K562 (cell line): Measurements from ENCODE around the gene ZSCAN26. TPM values are rescaled to one million over a fixed set of nuclear protein-coding genes. Genes with fewer than 3 reads are reported as not detected.

Source experiments
- ATF3 ChIP-seq, 2 experiments: fragments of 450-650 bp in 1 of 2; sonication (generic) in 1 of 2; formaldehyde crosslinking in 1 of 2; IDR thresholded peaks in 1 of 2; conservative IDR thresholded peaks in 1 of 2; 2 replicates each; pipeline versions ENCODE4 v1.6.1 to v1.8.1; 2016 to 2023; ENCODE audit warnings: mild to moderate bottlenecking in 2 of 2, moderate library complexity in 2 of 2, inconsistent platforms in 1 of 2, missing genetic modification reagents in 1 of 2
- C11orf30 ChIP-seq: fragments of 450-650 bp; IDR thresholded peaks from 2 replicates; pipeline ENCODE4 v1.6.1; 2016; ENCODE audit warnings: low read depth, mild to moderate bottlenecking
- CBFA2T3 ChIP-seq: fragments of 450-650 bp; IDR thresholded peaks from 2 replicates; pipeline ENCODE4 v1.6.1; 2017
- CBX1 ChIP-seq: sonication (generic); IDR thresholded peaks from 2 replicates; pipeline ENCODE4 v1.6.1; 2016; ENCODE audit warnings: antibody characterized with exemption, low read depth, mild to moderate bottlenecking
- GATAD2B ChIP-seq: fragments of 450-650 bp; IDR thresholded peaks from 2 replicates; pipeline ENCODE4 v1.6.1; 2017; ENCODE audit warnings: mild to moderate bottlenecking, borderline replicate concordance
- HIVEP1 ChIP-seq: fragments of 250-450 bp; sonication (Bioruptor Pico); IDR thresholded peaks from 2 replicates; pipeline ENCODE4 v1.4.0; 2020; ENCODE audit warnings: mild to moderate bottlenecking
- HMBOX1 ChIP-seq: sonication (generic); IDR thresholded peaks from 2 replicates; pipeline ENCODE4 v1.6.1; 2016
- JUN ChIP-seq, 2 experiments: sonication (generic) in 1 of 2; formaldehyde crosslinking in 1 of 2; IDR thresholded peaks; 2 replicates each; pipeline versions ENCODE4 v1.6.1 to v1.8.0; 2012 to 2022; ENCODE audit warnings: borderline replicate concordance in 2 of 2, mild to moderate bottlenecking in 2 of 2, improper control_type of control experiment in 1 of 2, low read depth in 1 of 2, low read length in 1 of 2, missing genetic modification reagents in 1 of 2
- JUND ChIP-seq, 2 experiments: IDR thresholded peaks; 2 replicates in 1 of 2; 3 replicates in 1 of 2; pipeline ENCODE4 v1.6.1; 2011; ENCODE audit warnings: borderline replicate concordance in 2 of 2, low read depth in 2 of 2, low read length in 2 of 2, improper control_type of control experiment in 1 of 2, missing biosample characterization in 1 of 2, missing genetic modification characterization in 1 of 2, missing genetic modification reagents in 1 of 2
- MAFF ChIP-seq: IDR thresholded peaks from 2 replicates; pipeline ENCODE4 v1.6.1; 2012; ENCODE audit warnings: low read length, improper control_type of control experiment
- MAFG ChIP-seq: fragments of 450-650 bp; conservative IDR thresholded peaks from 2 replicates; pipeline ENCODE4 v1.6.1; 2016; ENCODE audit warnings: missing genetic modification characterization, missing compliant biosample characterization
- MIER1 ChIP-seq: fragments of 450-650 bp; IDR thresholded peaks from 2 replicates; pipeline ENCODE4 v1.6.1; 2016; ENCODE audit warnings: antibody characterized with exemption, mild to moderate bottlenecking, low read depth
- NFE2L1 ChIP-seq: fragments of 450-650 bp; IDR thresholded peaks from 2 replicates; pipeline ENCODE4 v1.6.1; 2016; ENCODE audit warnings: missing genetic modification characterization, low read depth, mild to moderate bottlenecking, missing compliant biosample characterization, moderate library complexity, borderline replicate concordance
- PHF21A ChIP-seq: fragments of 450-650 bp; IDR thresholded peaks from 2 replicates; pipeline ENCODE4 v1.6.1; 2017; ENCODE audit warnings: low read depth, borderline replicate concordance
- POLR2B ChIP-seq: fragments of 450-650 bp; IDR thresholded peaks from 2 replicates; pipeline ENCODE4 v1.6.1; 2018; ENCODE audit warnings: low read depth; ENCODE audit not compliant: partially characterized antibody
- POLR2H ChIP-seq: IDR thresholded peaks from 2 replicates; pipeline ENCODE4 v1.6.1; 2016; ENCODE audit warnings: missing genetic modification characterization, low read depth, mild to moderate bottlenecking, control low read depth, missing compliant biosample characterization, moderate library complexity
- POLR3G ChIP-seq: IDR thresholded peaks from 2 replicates; pipeline ENCODE4 v1.6.1; 2011; ENCODE audit not compliant: insufficient read length, insufficient replicate concordance; ENCODE audit errors: extremely low read depth
- TCF3 ChIP-seq: sonication (generic); formaldehyde crosslinking; IDR thresholded peaks from 2 replicates; pipeline ENCODE4 v1.4.0; 2020; ENCODE audit warnings: mild to moderate bottlenecking, missing genetic modification reagents
- TCF7L2 ChIP-seq: fragments of 150-350 bp; IDR thresholded peaks from 2 replicates; pipeline ENCODE4 v1.6.1; 2016; ENCODE audit warnings: low read depth, mild to moderate bottlenecking, low read length, moderate library complexity
- TRIM24 ChIP-seq, 2 experiments: fragments of 450-650 bp; IDR thresholded peaks; 2 replicates each; pipeline ENCODE4 v1.6.1; 2016
- ZNF134 ChIP-seq: fragments of 250-450 bp; sonication (Bioruptor Pico); conservative IDR thresholded peaks from 2 replicates; pipeline ENCODE4 v1.4.0; 2020
- ZNF239 ChIP-seq: fragments of 250-450 bp; sonication (Bioruptor Pico); IDR thresholded peaks from 2 replicates; pipeline ENCODE4 v1.4.0; 2020; ENCODE audit warnings: mild to moderate bottlenecking
- ZNF280A ChIP-seq: fragments of 450-650 bp; IDR thresholded peaks from 2 replicates; pipeline ENCODE4 v1.6.1; 2018; ENCODE audit warnings: mild to moderate bottlenecking, low read depth; ENCODE audit not compliant: partially characterized antibody
- polyA plus RNA-seq, 8 experiments: library from polyadenylated mRNA; depleted of rRNA in 4 of 8; stranded (reverse) in 5 of 8; unstranded in 3 of 8; fragments of >200 nt; fragmentation: Nextera tagmentation in 2 of 8; fragmentation: Illumina TruSeq in 1 of 8; extraction: Ambion mirVana in 2 of 8; extraction: Trizol in 1 of 8; gene quantifications; 2 replicates each; pipeline versions ENCODE4 v1.2.1 to v1.2.3, GENCODE V29; 2011 to 2014; ENCODE audit warnings: inconsistent platforms in 1 of 8, missing spikeins in 1 of 8
- total RNA-seq, 7 experiments: library from RNA; depleted of rRNA in 6 of 7; stranded (reverse); fragments of >200 nt in 6 of 7; fragmentation: Illumina TruSeq in 2 of 7; extraction: Trizol in 2 of 7; gene quantifications; 2 replicates each; pipeline versions ENCODE4 v1.2.1 to v1.2.3, GENCODE V29; 2011 to 2021; ENCODE audit warnings: low replicate concordance in 1 of 7

ZSCAN26 gene
- total and polyA plus RNA-seq, 9 of the 15 experiments (the other 6 are each of a cell fraction or from before 2014, with no cell fraction given) = 5.9 to 14.2 (median 10.5) TPM

- TF ChIP-seq NFE2L1 = peak; percentile 83
- no peak for TF ChIP-seq TCF3
- peak; percentile 98 for TF ChIP-seq ZNF134
- TF ChIP-seq MIER1 = no peak
- peak; percentile 57 for TF ChIP-seq JUN (IDR thresholded peaks at IDR 0.05; ENCODE audit: borderline replicate concordance, low read depth, low read length)
- no peak for TF ChIP-seq JUN (CRISPR knock-in tag; IDR thresholded peaks at IDR 0.05; ENCODE audit: borderline replicate concordance)
- TF ChIP-seq CBFA2T3 = 0 out of 2 replicates have a peak, but pooled peaks have one; percentile 4
- peak; percentile 99 for TF ChIP-seq C11orf30
- TF ChIP-seq POLR2H = 0 out of 2 replicates have a peak, but pooled peaks have one; percentile 18
- no peak for TF ChIP-seq POLR3G
- peak; percentile 56 for TF ChIP-seq HMBOX1
- peak; percentile 93 for TF ChIP-seq MAFF
- TF ChIP-seq PHF21A = no peak
- no peak for TF ChIP-seq HIVEP1 (CRISPR knock-in tag)
- TF ChIP-seq CBX1 = no peak
- TF ChIP-seq MAFG (tag) = peak; percentile 98
- no peak for TF ChIP-seq POLR2B
- peak; percentile 85 for TF ChIP-seq ATF3 (IDR thresholded peaks at IDR 0.05)
- TF ChIP-seq ATF3 (CRISPR knock-in tag; conservative IDR thresholded peaks at IDR 0.05) = 0 out of 2 replicates have a peak, but pooled peaks have one; percentile 27
- TF ChIP-seq TCF7L2 = no peak; the same call in 1 of the 2 replicates
- TF ChIP-seq TRIM24 (IDR thresholded peaks at IDR 0.05) = peak in 1 of 2 experiments; percentile 71; a peak in 3 of 4 replicates
- TF ChIP-seq ZNF239 (CRISPR knock-in tag) = no peak
- TF ChIP-seq GATAD2B = no peak
- TF ChIP-seq ZNF280A = no peak
- peak; percentile 83 for TF ChIP-seq JUND (IDR thresholded peaks at IDR 0.05; ENCODE audit: borderline replicate concordance, low read depth, low read length)
- peak; percentile 80; the same call in 2 of the 3 replicates for TF ChIP-seq JUND (tag; IDR thresholded peaks at IDR 0.05; ENCODE audit: borderline replicate concordance, low read depth, low read length)
Measured at GRCh38 chr6:28269492-28269891, 2.5 kb downstream of the ZSCAN26 start (continued).
